GM18502 (cell line): ENCODE results near the gene TMEM98.
"Not testable (repeated sequence)": the region's sequence is repeated elsewhere in the genome, so short reads cannot be mapped to it uniquely, and the experiment has no call there.

ENCODE experiments used
- ATAC-seq: cut with Tn5 transposase; IDR thresholded peaks from one replicate; pipeline ENCODE4 v1.9.1; 2021; ENCODE audit warnings: mild to moderate bottlenecking; ENCODE audit not compliant: unreplicated experiment, poor library complexity

TMEM98 gene

GRCh38 chr17:32971171-32971570, 43.2 kb downstream of the TMEM98 start:
- ATAC-seq = no peak

GRCh38 chr17:32976131-32976530, 48.2 kb downstream of the TMEM98 start:
- no peak for ATAC-seq

- no peak for ATAC-seq
Observed at GRCh38 chr17:32976605-32977004, 48.7 kb downstream of the TMEM98 start.

- no peak for ATAC-seq
Observed at GRCh38 chr17:32980230-32980629, 52.3 kb downstream of the TMEM98 start.

- ATAC-seq = not testable (repeated sequence)
Observed at GRCh38 chr17:32981611-32982010, 53.7 kb downstream of the TMEM98 start.

- no peak for ATAC-seq
Observed at GRCh38 chr17:32985050-32985756, 57.2 kb downstream of the TMEM98 start.

- ATAC-seq = not testable (repeated sequence)
Observed at GRCh38 chr17:32987453-32987805, 59.5 kb downstream of the TMEM98 start.

GRCh38 chr17:32987868-32988267, 59.9 kb downstream of the TMEM98 start:
- not testable (repeated sequence) for ATAC-seq

- ATAC-seq = no peak
Observed at GRCh38 chr17:32988481-32989101, 60.6 kb downstream of the TMEM98 start.

GRCh38 chr17:32992321-32993033, 64.5 kb downstream of the TMEM98 start:
- no peak for ATAC-seq

- no peak for ATAC-seq
Observed at GRCh38 chr17:32993977-32994376, 66.0 kb downstream of the TMEM98 start.
